Germinal center (tissue), 1 donor: ENCODE data around the gene SECISBP2.

Experiments used
- DNase-seq: peaks from one replicate; pipeline ENCODE4 v3.0.0; 2012; ENCODE audit warnings: mixed read lengths, low spot score

SECISBP2 gene

GRCh38 chr9:89408628-89409101 lies 90.4 kb downstream of the SECISBP2 start:
- DNase-seq = peak; percentile 54
